Right ventricle myocardium inferior (tissue), 1 donor: ENCODE data around the gene NECTIN4. TPM values are rescaled to one million over a fixed set of nuclear protein-coding genes. Genes with fewer than 3 reads are reported as not detected.
A peak's percentile ranks its signal among the peaks of the same experiment; 100 is the strongest.
"Not testable (repeated sequence)": the region's sequence is repeated elsewhere in the genome, so short reads cannot be mapped to it uniquely, and the experiment has no call there.

Source experiments
- ATAC-seq: fragments of 200-7000 bp; cut with Tn5 transposase; one replicate; pipeline ENCODE4 v1.9.1; 2020; ENCODE audit warnings: mild to moderate bottlenecking, moderate library complexity
- DNase-seq: peaks from one replicate; pipeline ENCODE4 v3.0.0; 2021; ENCODE audit errors: missing footprints
- intact Hi-C: fragments of 100-400 bp; cut with DNase I; formaldehyde crosslinking; loops from one replicate; pipeline ENCODE4 v1.11.0; 2022
- long read RNA-seq: library from polyadenylated mRNA; unstranded; transcript quantifications from one replicate; pipeline ENCODE4 v2.0.0, GENCODE V29; 2021
- total RNA-seq: library from RNA; stranded (reverse); fragmentation: NEBNext Ultra II Directional; extraction: Animal tissue kit (Norgen Biotek cat#: 25700); gene quantifications from one replicate; pipeline ENCODE4 v1.2.1, GENCODE V29; 2021
- donor health status: DM: no; HTN: yes; CAD: no; lungs with severe emphysema.

Gene NECTIN4
- total RNA-seq, result not detected
- long read RNA-seq, result 0 reads

- intact Hi-C loops, result no loop called here
- no peak for ATAC-seq
- no peak for DNase-seq
Measured at GRCh38 chr1:161089251-161089924, at the start of gene NECTIN4. Gene NECTIN4 (minus strand): TSS chr1:161089558. CDS start chr1:161089296, 262 bp downstream.

- no peak for ATAC-seq
- no peak for DNase-seq
- intact Hi-C loops, result no loop called here
Measured at GRCh38 chr1:161138431-161138830, 49.1 kb upstream of the NECTIN4 start.

GRCh38 chr1:161137881-161138280 is 48.5 kb upstream of the NECTIN4 start:
- no peak for ATAC-seq
- no peak for DNase-seq
- intact Hi-C loops, result no loop called here

- intact Hi-C loops, result loop anchor here (2.0 to 5.0 kb wide), 3 partner anchors 20 to 136 kb away; partner anchors contain the start of genes UFC1 and USF1
- ATAC-seq (no peak), DNase-seq (no peak)
Measured at GRCh38 chr1:161133220-161133740, 43.9 kb upstream of the NECTIN4 start.

- intact Hi-C loops, result loop anchor here (1.0 to 5.0 kb wide), 5 partner anchors 14 to 135 kb away; partner anchors contain the start of genes NIT1, PFDN2, UFC1 and USF1
- ATAC-seq (peak; percentile 94), DNase-seq (peak; percentile 97)
Measured at GRCh38 chr1:161132410-161133219, 43.3 kb upstream of the NECTIN4 start, which contains the start of gene DEDD. Gene DEDD (minus strand): TSS chr1:161132667. CDS start chr1:161124462, 8,205 bp downstream.

GRCh38 chr1:161131523-161132409 is 42.4 kb upstream of the NECTIN4 start:
- no peak for DNase-seq
- peak; percentile 26 for ATAC-seq
- intact Hi-C loops, result loop anchor here (1.0 to 5.0 kb wide), 5 partner anchors 13 to 134 kb away; partner anchors contain the start of genes NIT1, PFDN2, UFC1 and USF1

GRCh38 chr1:161130266-161130665 is 40.9 kb upstream of the NECTIN4 start:
- intact Hi-C loops, result loop anchor here (5.0 kb wide), 2 partner anchors 83 to 133 kb away; partner anchors contain the start of gene USF1
- DNase-seq (no peak), ATAC-seq (no peak)

GRCh38 chr1:161128591-161129420 is 39.4 kb upstream of the NECTIN4 start:
- ATAC-seq (no peak), DNase-seq (no peak)
- intact Hi-C loops, result no loop called here

- ATAC-seq (no peak), DNase-seq (no peak)
- intact Hi-C loops, result no loop called here
Measured at GRCh38 chr1:161127649-161128048, 38.3 kb upstream of the NECTIN4 start.

GRCh38 chr1:161122967-161123366 is 33.6 kb upstream of the NECTIN4 start:
- intact Hi-C loops, result no loop called here
- DNase-seq, result no peak
- no peak for ATAC-seq

GRCh38 chr1:161121834-161122233 is 32.5 kb upstream of the NECTIN4 start:
- intact Hi-C loops, result no loop called here
- ATAC-seq (no peak), DNase-seq (no peak)

GRCh38 chr1:161121042-161121650 is 31.8 kb upstream of the NECTIN4 start:
- intact Hi-C loops, result no loop called here
- ATAC-seq (no peak), DNase-seq (no peak)

GRCh38 chr1:161119092-161119903 is 29.9 kb upstream of the NECTIN4 start:
- peak; percentile 32 for ATAC-seq
- intact Hi-C loops, result loop anchor here (5.0 kb wide), 1 partner anchor 77 kb away; no protein-coding TSS in a partner anchor
- peak; percentile 72 for DNase-seq

- ATAC-seq (peak; percentile 89), DNase-seq (peak; percentile 94)
- intact Hi-C loops, result loop anchor here (1.0 to 5.0 kb wide), 2 partner anchors 14 to 76 kb away; partner anchors contain the start of gene DEDD
Measured at GRCh38 chr1:161117759-161118581, 28.6 kb upstream of the NECTIN4 start, which contains the start of the genes NIT1 and PFDN2. Gene NIT1 (plus strand): TSS chr1:161118105. CDS start chr1:161118177, 72 bp downstream. Gene PFDN2 (minus strand): TSS chr1:161118037. CDS start chr1:161118026, 11 bp downstream.

- not testable (repeated sequence) for DNase-seq, ATAC-seq
- intact Hi-C loops, result loop anchor here (5.0 kb wide), 1 partner anchor 74 kb away; no protein-coding TSS in a partner anchor
Measured at GRCh38 chr1:161115961-161116360, 26.6 kb upstream of the NECTIN4 start.
